Left renal pelvis (tissue), 4 donors: ENCODE data around the gene COQ7. TPM values are rescaled to one million over a fixed set of nuclear protein-coding genes. Genes with fewer than 3 reads are reported as not detected.
A peak's percentile ranks its signal among the peaks of the same experiment; 100 is the strongest.

ENCODE experiments used
- DNase-seq, 4 donors: peaks; one replicate each; pipeline ENCODE4 v3.0.0-alpha.2; 2013; ENCODE audit warnings: low read depth in 4 of 4, low spot score in 3 of 4
- polyA plus RNA-seq, 4 donors: library from polyadenylated mRNA; unstranded; fragments of 120-200 nt; gene quantifications; one replicate each; pipeline ENCODE4 v1.2.1, GENCODE V29; 2013; ENCODE audit not compliant: insufficient read length in 4 of 4

COQ7 gene
- polyA plus RNA-seq, 4 donors, result 28.8 to 34.3 (median 32.1) TPM

GRCh38 chr16:19110537-19111360 is 43.3 kb downstream of the COQ7 start:
- DNase-seq, result no peak

GRCh38 chr16:19112099-19112407 is 44.6 kb downstream of the COQ7 start:
- no peak for DNase-seq

GRCh38 chr16:19113577-19114358 is 46.4 kb downstream of the COQ7 start, which contains the start of gene ITPRIPL2:
Gene ITPRIPL2 (plus strand): TSS chr16:19113964. CDS start chr16:19114462, 498 bp downstream.
- DNase-seq, result peak in 2 of 4 donors; percentile 67 to 73

GRCh38 chr16:19114359-19115147 is 47.1 kb downstream of the COQ7 start:
- DNase-seq, result no peak

DNA sequence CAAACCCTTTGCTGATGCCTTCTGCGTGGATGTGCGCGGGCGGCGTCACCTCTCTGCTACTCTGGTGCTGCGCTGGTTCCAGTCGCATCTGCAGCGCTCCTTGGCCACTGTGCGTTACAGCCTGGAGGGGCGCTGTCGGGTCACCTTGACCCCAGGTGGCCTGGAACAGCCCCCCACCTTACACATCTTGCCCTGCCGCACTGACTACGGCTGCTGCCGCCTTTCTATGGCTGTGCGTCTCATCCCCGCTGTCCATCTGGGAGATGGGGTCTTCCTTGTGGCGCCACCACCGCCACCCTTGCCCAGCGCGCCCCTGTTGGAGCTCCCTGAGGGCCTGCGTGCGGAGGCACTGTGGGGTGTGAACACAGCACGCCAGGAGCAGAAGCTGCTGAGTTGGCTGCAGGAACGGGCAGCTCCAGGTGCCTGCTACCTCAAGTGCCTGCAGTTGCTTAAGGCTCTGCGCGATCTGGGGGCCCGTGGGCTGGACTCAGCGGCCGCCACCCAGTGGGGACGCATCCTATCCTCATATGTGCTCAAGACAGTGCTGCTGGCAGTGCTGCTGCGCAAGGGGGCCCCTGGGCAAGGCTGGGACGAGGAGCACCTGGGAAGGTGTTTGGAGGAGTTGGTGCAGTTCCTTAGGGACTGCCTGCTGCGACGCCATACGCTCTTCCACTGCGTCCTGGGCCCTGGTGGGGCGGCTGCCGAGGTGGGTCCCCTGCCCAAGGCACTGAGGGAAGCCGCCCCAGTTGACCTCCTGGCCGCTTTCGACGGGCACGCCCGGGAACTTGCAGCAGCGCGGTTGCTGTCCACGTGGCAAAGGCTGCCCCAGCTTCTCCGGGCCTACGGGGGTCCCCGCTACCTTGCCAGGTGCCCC is 48.0 kb downstream of the COQ7 start:
- no peak for DNase-seq

DNA sequence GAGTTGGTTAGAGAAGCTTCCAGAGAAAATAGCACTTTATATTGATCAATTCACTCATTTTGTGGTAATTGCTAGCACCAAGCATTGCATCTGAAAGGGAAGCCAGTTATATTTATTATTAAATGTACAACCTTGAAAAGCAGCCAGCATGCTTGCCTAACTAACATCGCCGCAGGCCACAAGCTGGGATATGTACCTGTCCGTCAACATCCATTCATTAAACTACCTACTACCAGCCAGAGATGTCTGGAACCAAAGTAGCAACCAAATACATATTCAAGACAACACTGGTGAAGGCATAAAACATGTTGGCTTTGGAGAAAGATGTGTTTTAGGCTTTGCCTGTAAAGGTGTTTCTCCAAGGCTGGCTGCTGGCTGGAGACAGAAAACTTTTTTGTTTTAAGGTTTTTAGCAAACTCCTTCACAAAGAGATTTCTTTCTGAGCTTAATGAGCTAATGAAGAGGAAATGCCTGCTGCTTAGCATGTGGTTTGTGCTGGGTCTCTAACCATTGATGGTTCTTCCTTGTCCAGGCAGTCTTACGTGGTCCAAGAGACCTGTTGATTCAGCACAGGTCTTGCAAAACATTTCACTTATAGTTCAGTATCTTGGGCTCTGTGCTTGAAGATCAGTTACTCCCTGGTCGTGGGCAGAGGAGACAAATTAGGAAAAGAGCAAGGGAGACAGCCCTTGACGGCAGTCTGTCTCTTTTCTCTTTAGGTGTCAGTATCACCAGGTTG is 49.5 kb downstream of the COQ7 start:
- DNase-seq, result no peak

GRCh38 chr16:19118938-19119431 is 51.6 kb downstream of the COQ7 start:
- no peak for DNase-seq

GRCh38 chr16:19119564-19119963 is 52.1 kb downstream of the COQ7 start:
- no peak for DNase-seq

- no peak for DNase-seq
Measured at GRCh38 chr16:19123535-19124178, 56.2 kb downstream of the COQ7 start.

DNA sequence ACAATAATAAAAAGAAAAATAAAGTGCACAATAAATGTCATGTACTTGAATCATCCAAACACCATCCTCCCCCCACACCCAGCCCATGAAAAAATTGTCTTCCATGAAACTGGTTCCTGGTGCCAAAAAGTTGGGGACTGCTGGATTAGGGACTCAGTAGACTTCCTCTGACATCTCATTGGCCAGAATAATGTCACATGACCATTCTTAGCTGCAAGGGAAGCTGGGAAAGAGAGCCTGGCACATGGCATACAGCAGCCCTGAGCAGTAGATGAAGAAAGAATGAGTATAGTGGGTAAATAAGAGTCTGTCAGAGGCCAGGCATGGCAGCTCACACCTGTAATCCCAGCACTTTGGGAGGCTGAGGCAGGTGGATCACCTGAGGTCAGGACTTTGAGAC is 58.9 kb downstream of the COQ7 start:
- no peak for DNase-seq

- no peak for DNase-seq
Measured at GRCh38 chr16:19127205-19127604, 59.8 kb downstream of the COQ7 start.

- DNase-seq, result no peak
Measured at GRCh38 chr16:19127674-19128131, 60.3 kb downstream of the COQ7 start.

DNA sequence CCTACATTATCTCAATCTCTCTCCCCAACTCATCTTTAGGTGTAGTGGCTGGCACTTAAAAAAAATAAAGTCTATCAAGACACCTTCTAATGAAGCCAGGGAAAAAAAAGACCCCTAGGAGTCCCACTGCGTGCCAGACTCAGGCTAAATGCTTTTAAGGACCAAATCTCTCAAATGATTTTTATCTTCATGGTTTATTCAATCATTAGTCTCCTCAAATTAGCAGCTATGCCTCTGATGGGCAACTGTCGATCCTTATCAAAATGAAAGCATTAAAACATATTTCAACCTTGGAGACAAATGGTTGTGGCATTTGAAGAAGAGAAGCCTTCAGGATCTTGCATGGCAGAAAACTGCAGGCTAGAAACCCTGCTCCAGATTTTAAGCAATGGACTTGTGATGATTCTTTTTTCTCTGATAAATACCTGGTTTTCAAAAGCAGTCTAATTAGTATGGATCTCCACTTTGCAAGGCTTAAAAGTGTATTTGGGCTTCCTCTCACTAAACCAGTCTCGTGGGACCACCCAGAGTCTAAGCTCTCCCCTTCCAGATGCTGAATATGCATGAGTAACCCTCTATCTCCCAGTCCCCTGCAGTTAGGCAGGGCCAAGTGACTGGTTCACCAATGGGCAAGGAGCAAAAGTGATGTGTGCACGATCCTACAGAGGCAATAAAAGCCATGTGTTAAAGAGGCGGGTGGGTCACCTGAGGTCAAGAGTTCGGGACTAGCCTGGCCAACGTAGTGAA is 61.2 kb downstream of the COQ7 start:
- no peak for DNase-seq

Other genes with a start within 250 kb of the COQ7 start
- 10 to 100 TPM; 44.5 to 65.0 (median 55.4) TPM for gene SMG1, start 141.2 kb upstream of the COQ7 start, polyA plus RNA-seq
- gene TMC7, start 83.7 kb upstream of the COQ7 start, polyA plus RNA-seq, result 1 to 10 TPM in 3 of 4 donors, under 1 TPM in 1; 1.00 to 2.4 (median 1.5) TPM
- gene ITPRIPL2, start 46.4 kb downstream of the COQ7 start, polyA plus RNA-seq, result 10 to 100 TPM; 15.5 to 31.6 (median 19.4) TPM
- 10 to 100 TPM in 1 of 4 donors, 1 to 10 TPM in 3; 1.3 to 11.4 (median 9.7) TPM for gene SYT17, start 100.6 kb downstream of the COQ7 start, polyA plus RNA-seq
- under 1 TPM in 3 of 4 donors, not detected in 1; 0.07 to 0.08 (median 0.08) TPM for gene CLEC19A, start 218.1 kb downstream of the COQ7 start, polyA plus RNA-seq